ENCODE measurements around the gene DNAH2.

The DNAH2 gene

DNA sequence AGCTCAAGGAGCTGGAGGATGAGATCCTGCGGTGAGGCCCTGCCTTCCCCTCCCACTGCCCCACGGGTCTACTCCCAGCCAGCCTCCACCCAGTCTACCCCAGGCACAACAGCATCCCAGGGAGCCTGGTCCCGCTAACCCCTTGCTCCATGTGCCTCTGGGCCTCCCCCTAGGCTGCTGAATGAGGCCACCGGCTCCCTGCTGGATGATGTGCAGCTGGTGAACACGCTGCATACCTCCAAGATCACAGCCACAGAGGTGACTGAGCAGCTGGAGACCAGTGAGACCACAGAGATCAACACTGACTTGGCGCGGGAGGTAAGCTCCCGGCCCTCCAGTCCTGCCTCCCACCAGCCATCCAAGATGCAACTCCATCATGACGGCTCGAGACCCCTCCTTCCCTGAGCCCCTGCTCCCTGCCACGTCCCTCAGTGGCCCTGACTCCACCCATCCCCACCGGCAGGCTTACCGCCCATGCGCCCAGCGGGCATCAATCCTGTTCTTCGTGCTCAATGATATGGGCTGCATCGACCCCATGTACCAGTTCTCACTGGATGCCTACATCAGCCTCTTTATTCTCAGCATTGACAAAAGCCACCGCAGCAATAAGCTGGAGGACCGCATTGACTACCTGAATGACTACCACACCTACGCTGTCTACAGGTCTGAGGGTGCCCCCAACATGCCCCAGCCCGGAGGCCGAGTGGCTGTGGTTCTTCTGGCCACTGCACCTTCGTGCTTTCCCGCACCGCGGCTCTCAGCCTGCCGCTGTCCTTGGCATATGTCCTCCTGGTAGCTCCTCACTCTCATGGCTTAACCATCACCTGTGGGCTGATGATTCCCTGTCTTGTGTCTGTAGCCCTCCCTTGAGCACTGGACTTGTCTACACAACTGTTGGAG lies 101.5 kb downstream of the DNAH2 start:
- DNase-seq (ENCODE audit: low read depth, low spot score): no peak
- Histone ChIP-seq H3K4me1 (ENCODE audit: insufficient read depth, insufficient read length) (peaks cover 3% of the 10 kb centered on the region), H3K9me3 (ENCODE audit: insufficient read depth, low read length) (no peaks in the 10 kb centered on the region), H3K4me3 (ENCODE audit: insufficient read length, low read depth) (no peak overlapping the region), H3K27me3 (ENCODE audit: insufficient read depth, insufficient read length) (no peaks in the 10 kb centered on the region), H3K9ac (ENCODE audit: insufficient read length, low read depth) (no peak overlapping the region), H3K36me3 (ENCODE audit: insufficient read depth, insufficient read length, low read length) (no peaks in the 10 kb centered on the region)
- no peak for TF ChIP-seq ZNF274 (IDR thresholded peaks at IDR 0.05; ENCODE audit: low read depth, low read length)
- no peak for TF ChIP-seq YY1 (IDR thresholded peaks at IDR 0.05; ENCODE audit: insufficient read depth, insufficient read length)
- no peak for TF ChIP-seq SUZ12 (IDR thresholded peaks at IDR 0.05; ENCODE audit: extremely low read depth, insufficient read depth, insufficient read length)

DNA sequence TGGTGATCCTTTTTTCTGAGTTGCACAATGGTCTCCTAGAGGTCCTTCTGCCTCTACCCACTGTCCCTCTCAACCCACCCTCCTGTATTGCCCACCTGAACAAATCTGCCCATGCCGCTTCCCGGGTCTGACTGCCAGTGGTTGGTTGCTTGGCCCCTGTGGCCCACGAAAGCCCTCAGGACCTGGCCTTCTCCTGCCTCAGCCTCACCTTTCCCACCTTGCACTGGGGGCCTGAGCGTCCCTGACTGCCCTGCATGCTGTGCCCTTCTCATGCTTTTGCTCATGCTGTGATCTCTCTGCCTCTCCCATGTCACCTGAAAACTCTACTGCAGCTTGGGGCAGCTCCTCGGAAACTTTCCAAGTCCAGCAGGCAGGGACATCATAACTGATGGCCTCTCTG lies 102.7 kb downstream of the DNAH2 start:
- peaks cover 4% of the 10 kb centered on the region for H3K4me1 ChIP-seq (ENCODE audit: insufficient read depth, insufficient read length)
- no peaks in the 10 kb centered on the region for H3K27me3 ChIP-seq (ENCODE audit: insufficient read depth, insufficient read length)
- H3K9me3 ChIP-seq (ENCODE audit: insufficient read depth, low read length): no peaks in the 10 kb centered on the region
- TF ChIP-seq YY1 (IDR thresholded peaks at IDR 0.05; ENCODE audit: insufficient read depth, insufficient read length) (no peak), ZNF274 (IDR thresholded peaks at IDR 0.05; ENCODE audit: low read depth, low read length) (no peak), SUZ12 (IDR thresholded peaks at IDR 0.05; ENCODE audit: extremely low read depth, insufficient read depth, insufficient read length) (no peak)
- H3K9ac ChIP-seq (ENCODE audit: insufficient read length, low read depth): no peak overlapping the region
- H3K36me3 ChIP-seq (ENCODE audit: insufficient read depth, insufficient read length, low read length): no peaks in the 10 kb centered on the region
- no peak overlapping the region for H3K4me3 ChIP-seq (ENCODE audit: insufficient read length, low read depth)
- no peak for DNase-seq (ENCODE audit: low read depth, low spot score)

DNA sequence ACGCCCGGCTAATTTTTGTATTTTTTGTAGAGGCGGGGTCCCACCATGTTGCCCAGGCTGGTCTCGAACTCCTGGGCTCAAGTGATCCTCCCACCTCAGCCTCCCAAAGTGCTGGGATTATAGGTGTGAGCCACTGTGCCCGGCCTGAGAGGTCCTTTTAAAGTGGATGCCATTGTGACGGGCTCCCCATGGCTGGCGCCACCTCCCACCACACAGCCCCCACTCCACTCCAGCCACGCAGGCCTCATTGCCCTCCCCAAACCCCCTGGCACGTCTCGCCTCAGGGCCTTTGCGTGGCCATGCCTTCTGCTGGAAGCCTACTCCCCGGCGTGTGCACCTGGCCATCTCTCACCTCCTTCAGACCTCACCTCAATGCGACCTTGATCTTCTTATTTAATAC lies 104.6 kb downstream of the DNAH2 start:
- Histone ChIP-seq H3K9me3 (ENCODE audit: insufficient read depth, low read length) (no peaks in the 10 kb centered on the region), H3K9ac (ENCODE audit: insufficient read length, low read depth) (no peak overlapping the region), H3K27me3 (ENCODE audit: insufficient read depth, insufficient read length) (no peaks in the 10 kb centered on the region), H3K4me1 (ENCODE audit: insufficient read depth, insufficient read length) (peaks cover 4% of the 10 kb centered on the region), H3K4me3 (ENCODE audit: insufficient read length, low read depth) (no peak overlapping the region), H3K36me3 (ENCODE audit: insufficient read depth, insufficient read length, low read length) (no peaks in the 10 kb centered on the region)
- TF ChIP-seq ZNF274 (IDR thresholded peaks at IDR 0.05; ENCODE audit: low read depth, low read length) (no peak), SUZ12 (IDR thresholded peaks at IDR 0.05; ENCODE audit: extremely low read depth, insufficient read depth, insufficient read length) (no peak), YY1 (IDR thresholded peaks at IDR 0.05; ENCODE audit: insufficient read depth, insufficient read length) (no peak)
- DNase-seq (ENCODE audit: low read depth, low spot score): no peak

- no peak for DNase-seq (ENCODE audit: low read depth, low spot score)
- Histone ChIP-seq H3K9me3 (ENCODE audit: insufficient read depth, low read length) (no peaks in the 10 kb centered on the region), H3K9ac (ENCODE audit: insufficient read length, low read depth) (no peak overlapping the region), H3K27me3 (ENCODE audit: insufficient read depth, insufficient read length) (no peaks in the 10 kb centered on the region), H3K4me1 (ENCODE audit: insufficient read depth, insufficient read length) (peaks cover 4% of the 10 kb centered on the region), H3K36me3 (ENCODE audit: insufficient read depth, insufficient read length, low read length) (no peaks in the 10 kb centered on the region), H3K4me3 (ENCODE audit: insufficient read length, low read depth) (no peak overlapping the region)
- no peak for TF ChIP-seq SUZ12 (IDR thresholded peaks at IDR 0.05; ENCODE audit: extremely low read depth, insufficient read depth, insufficient read length)
- no peak for TF ChIP-seq ZNF274 (IDR thresholded peaks at IDR 0.05; ENCODE audit: low read depth, low read length)
- TF ChIP-seq YY1 (IDR thresholded peaks at IDR 0.05; ENCODE audit: insufficient read depth, insufficient read length): no peak
Measured at GRCh38 chr17:7823581-7824001, 106.0 kb downstream of the DNAH2 start.

- H3K27me3 ChIP-seq (ENCODE audit: insufficient read depth, insufficient read length): no peaks in the 10 kb centered on the region
- no peak for DNase-seq (ENCODE audit: low read depth, low spot score)
- no peaks in the 10 kb centered on the region for H3K9me3 ChIP-seq (ENCODE audit: insufficient read depth, low read length)
- no peak overlapping the region for H3K4me3 ChIP-seq (ENCODE audit: insufficient read length, low read depth)
- TF ChIP-seq YY1 (IDR thresholded peaks at IDR 0.05; ENCODE audit: insufficient read depth, insufficient read length) (no peak), ZNF274 (IDR thresholded peaks at IDR 0.05; ENCODE audit: low read depth, low read length) (no peak), SUZ12 (IDR thresholded peaks at IDR 0.05; ENCODE audit: extremely low read depth, insufficient read depth, insufficient read length) (no peak)
- H3K4me1 ChIP-seq (ENCODE audit: insufficient read depth, insufficient read length): peaks cover 4% of the 10 kb centered on the region
- H3K9ac ChIP-seq (ENCODE audit: insufficient read length, low read depth): no peak overlapping the region
- H3K36me3 ChIP-seq (ENCODE audit: insufficient read depth, insufficient read length, low read length): no peaks in the 10 kb centered on the region
Measured at GRCh38 chr17:7824021-7824924, 106.7 kb downstream of the DNAH2 start.

DNA sequence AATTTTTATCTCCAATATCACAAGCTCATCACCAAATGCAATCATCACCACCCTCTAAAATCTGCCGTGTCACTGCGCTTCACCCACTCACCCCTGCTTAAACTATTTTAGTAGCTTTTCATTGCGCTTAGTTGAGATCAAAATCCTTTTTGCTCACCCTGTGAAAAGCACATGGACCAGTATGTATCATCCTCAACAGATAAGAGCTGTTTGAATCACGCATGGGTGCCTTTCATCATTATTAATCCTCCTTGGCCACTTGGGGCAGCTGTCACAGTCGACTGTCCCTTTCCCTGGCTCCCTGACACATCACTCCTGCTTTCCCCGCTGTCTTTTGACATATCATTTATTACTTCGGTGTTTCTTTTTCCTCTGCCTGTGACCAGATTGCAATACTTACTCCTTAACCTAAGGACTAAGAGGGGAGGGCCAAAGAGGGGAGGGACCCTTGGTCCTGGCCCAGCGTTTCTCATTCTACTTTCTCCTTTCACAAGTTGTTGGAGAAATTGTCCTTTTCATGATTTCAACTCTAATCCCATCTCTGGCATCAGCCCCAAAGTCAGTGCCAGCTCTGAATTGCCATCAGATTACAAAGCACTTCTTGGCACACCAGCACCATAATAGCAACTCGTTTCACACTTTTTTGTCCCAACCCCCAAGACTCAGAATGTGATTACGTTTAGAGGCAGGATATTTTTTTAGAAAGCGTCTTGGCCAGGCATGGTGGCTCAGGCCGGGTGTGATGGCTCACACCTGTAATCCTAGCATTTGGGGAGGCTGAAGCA lies 107.9 kb downstream of the DNAH2 start:
- Histone ChIP-seq H3K4me3 (ENCODE audit: insufficient read length, low read depth) (no peak overlapping the region), H3K4me1 (ENCODE audit: insufficient read depth, insufficient read length) (peaks cover 4% of the 10 kb centered on the region), H3K27me3 (ENCODE audit: insufficient read depth, insufficient read length) (no peaks in the 10 kb centered on the region), H3K9ac (ENCODE audit: insufficient read length, low read depth) (no peak overlapping the region), H3K36me3 (ENCODE audit: insufficient read depth, insufficient read length, low read length) (no peaks in the 10 kb centered on the region), H3K9me3 (ENCODE audit: insufficient read depth, low read length) (no peaks in the 10 kb centered on the region)
- DNase-seq (ENCODE audit: low read depth, low spot score): no peak
- TF ChIP-seq ZNF274 (IDR thresholded peaks at IDR 0.05; ENCODE audit: low read depth, low read length) (no peak), SUZ12 (IDR thresholded peaks at IDR 0.05; ENCODE audit: extremely low read depth, insufficient read depth, insufficient read length) (no peak)

All from NT2/D1 (cell line).